Endothelial cell of umbilical vein (primary cell): ENCODE data around the gene TMEM127. TPM values are rescaled to one million over a fixed set of nuclear protein-coding genes. Genes with fewer than 3 reads are reported as not detected.

Source experiments
- BruUV-seq: library from RNA; stranded (reverse); fragments of 400-500 nt; replicated peaks from 2 replicates; lab custom pipeline; 2021; lab: Mats Ljungman, UMichigan
- CTCF ChIA-PET: fragments of 300-600, 350-600 bp; sonication (Branson Sonifier 250); formaldehyde crosslinking; loops from one replicate; lab custom pipeline; 2021; ENCODE audit warnings: antibody characterized with exemption, inconsistent platforms; lab: Charles Lee
- POLR2A ChIA-PET: fragments of 300-600, 350-600 bp; sonication (Branson Sonifier 250); formaldehyde crosslinking; loops from one replicate; lab custom pipeline; 2021; ENCODE audit warnings: antibody characterized with exemption, inconsistent platforms; lab: Charles Lee
- DNase-seq: peaks from one replicate; pipeline ENCODE4 v3.0.0-alpha.2; 2011; ENCODE audit warnings: low read depth, low spot score
- FAIRE-seq: peaks from 2 replicates; lab custom pipeline; 2011; peaks lifted over from hg19 to GRCh38; lab: Jason Lieb, UNC
- H2AFZ ChIP-seq: 2 replicates; pipeline ENCODE4 v1.6.0; 2012; ENCODE audit warnings: low read depth, low read length, control low read depth, inconsistent platforms
- H3K27ac ChIP-seq: 2 replicates; pipeline ENCODE4 v1.5.1; 2011; ENCODE audit warnings: low read depth, mild to moderate bottlenecking, control low read depth, low read length, moderate library complexity; ENCODE audit not compliant: insufficient read depth
- H3K27me3 ChIP-seq, 2 experiments: 2 replicates each; pipeline versions ENCODE4 v1.6.0 to v1.6.1; 2011; ENCODE audit warnings: low read length in 2 of 2, mixed read lengths in 1 of 2; ENCODE audit not compliant: control insufficient read depth in 2 of 2, insufficient read depth in 2 of 2
- H3K36me3 ChIP-seq, 2 experiments: 2 replicates in 1 of 2; 3 replicates in 1 of 2; pipeline ENCODE4 v1.5.1; 2011; ENCODE audit warnings: low read length in 2 of 2, mild to moderate bottlenecking in 1 of 2, moderate library complexity in 1 of 2; ENCODE audit not compliant: control insufficient read depth in 2 of 2, insufficient read depth in 2 of 2; ENCODE audit errors: extremely low read depth in 1 of 2
- H3K4me1 ChIP-seq: 3 replicates; pipeline ENCODE4 v1.5.1; 2011; ENCODE audit warnings: mild to moderate bottlenecking, low read length; ENCODE audit not compliant: control insufficient read depth, insufficient read depth; ENCODE audit errors: extremely low read depth
- H3K4me2 ChIP-seq: 2 replicates; pipeline ENCODE4 v1.6.1; 2011; ENCODE audit warnings: low read length, control low read depth, mixed read lengths; ENCODE audit not compliant: insufficient read depth
- H3K4me3 ChIP-seq, 3 experiments: fragments of 200-600 bp in 1 of 3; sonication (generic), shearing (Covaris generic) in 1 of 3; replicated peaks in 1 of 3; 2 replicates each; pipeline ENCODE4 v1.5.1; 2011 to 2016; ENCODE audit warnings: control low read depth in 3 of 3, low read length in 3 of 3, mild to moderate bottlenecking in 2 of 3, inconsistent platforms in 1 of 3, low read depth in 1 of 3, moderate library complexity in 1 of 3; ENCODE audit not compliant: insufficient read depth in 1 of 3
- H3K79me2 ChIP-seq: 2 replicates; pipeline ENCODE4 v1.6.0; 2012; ENCODE audit warnings: low read length, inconsistent platforms; ENCODE audit not compliant: control insufficient read depth, insufficient read depth
- H3K9ac ChIP-seq: replicated peaks from 2 replicates; pipeline ENCODE3; 2011; ENCODE audit warnings: low read length, control low read depth; ENCODE audit not compliant: insufficient read depth; ENCODE audit errors: extremely low read depth
- H3K9me1 ChIP-seq: replicated peaks from 3 replicates; pipeline ENCODE4 v1.6.0; 2011; ENCODE audit warnings: mild to moderate bottlenecking, low read length; ENCODE audit not compliant: control insufficient read depth, insufficient read depth; ENCODE audit errors: extremely low read depth
- H3K9me3 ChIP-seq: replicated peaks from 2 replicates; pipeline ENCODE4 v1.5.1; 2012; ENCODE audit warnings: low read length, inconsistent platforms; ENCODE audit not compliant: control insufficient read depth, insufficient read depth
- H4K20me1 ChIP-seq: replicated peaks from 2 replicates; pipeline ENCODE3; 2011; ENCODE audit warnings: mild to moderate bottlenecking, low read length; ENCODE audit not compliant: control insufficient read depth, insufficient read depth; ENCODE audit errors: extremely low read depth
- CTCF ChIP-seq, 2 donors: IDR thresholded peaks; 1 replicate in 1 of 2; 2 replicates in 1 of 2; pipeline ENCODE4 v1.5.1; 2011; ENCODE audit warnings: low read length in 2 of 2, mild to moderate bottlenecking in 2 of 2, moderate library complexity in 2 of 2, control low read depth in 1 of 2, inconsistent platforms in 1 of 2, low read depth in 1 of 2; ENCODE audit not compliant: insufficient read depth in 1 of 2; ENCODE audit errors: extremely low read depth in 1 of 2
- EZH2 ChIP-seq: IDR thresholded peaks from 2 replicates; pipeline ENCODE4 v1.6.1; 2012; ENCODE audit warnings: borderline replicate concordance, low read depth, mild to moderate bottlenecking, moderate library complexity, low read length, inconsistent platforms; ENCODE audit not compliant: severe bottlenecking
- FOS ChIP-seq: IDR thresholded peaks from 2 replicates; pipeline ENCODE4 v1.6.1; 2011; ENCODE audit warnings: mild to moderate bottlenecking, low read length, moderate library complexity, borderline replicate concordance; ENCODE audit not compliant: insufficient read depth
- GATA2 ChIP-seq: IDR thresholded peaks from 2 replicates; pipeline ENCODE4 v1.7.0; 2011; ENCODE audit warnings: low read depth, mild to moderate bottlenecking, moderate library complexity, mixed read lengths, low read length; ENCODE audit not compliant: insufficient read length, insufficient read depth
- JUN ChIP-seq: IDR thresholded peaks from 2 replicates; pipeline ENCODE4 v1.6.1; 2011; ENCODE audit warnings: borderline replicate concordance, low read depth; ENCODE audit not compliant: insufficient read length, insufficient read depth
- MAX ChIP-seq: IDR thresholded peaks from 2 replicates; pipeline ENCODE4 v1.6.1; 2011; ENCODE audit not compliant: insufficient read depth, insufficient read length
- MYC ChIP-seq: IDR thresholded peaks from one replicate; pipeline ENCODE4 v1.6.1; 2011; ENCODE audit warnings: mild to moderate bottlenecking, low read depth, low read length
- POLR2A ChIP-seq: IDR thresholded peaks from 2 replicates; pipeline ENCODE4 v1.6.1; 2012; ENCODE audit warnings: low read depth, mild to moderate bottlenecking, control low read depth, low read length
- POLR2AphosphoS5 ChIP-seq: IDR thresholded peaks from 2 replicates; pipeline ENCODE4 v1.6.1; 2012; ENCODE audit warnings: low read depth, mild to moderate bottlenecking, control low read depth, low read length, moderate library complexity; ENCODE audit not compliant: insufficient read depth
- dilution Hi-C: fragments of 300-500 bp; cut with MboI; formaldehyde crosslinking; loops from one replicate; pipeline ENCODE4 v1.15.0; 2019; ENCODE audit warnings: low sequenced_read_pairs; ENCODE audit not compliant: extremely low pct_ligation_motif_present
- intact Hi-C: fragments of 100-400 bp; cut with micrococcal nuclease; formaldehyde crosslinking; loops from one replicate; pipeline ENCODE4 v1.10.0; 2022
- polyA plus RNA-seq, 4 experiments: library from polyadenylated mRNA; depleted of rRNA in 3 of 4; stranded (reverse) in 3 of 4; unstranded in 1 of 4; fragments of >200 nt; gene quantifications; 2 replicates each; pipeline versions ENCODE4 v1.2.1 to v1.2.3, GENCODE V29; 2011 to 2012; ENCODE audit warnings: missing spikeins in 1 of 4
- total RNA-seq: library from RNA; stranded (reverse); gene quantifications from 2 replicates; pipeline ENCODE4 v1.2.3, GENCODE V29; 2021

The TMEM127 gene
- total and polyA plus RNA-seq, 2 donors (not counting 3 experiments of a cell fraction or from before 2014, with no cell fraction given), result 48.4 to 75.7 TPM

- Histone ChIP-seq H3K27ac (no peak overlapping the region), H3K9ac (no peak overlapping the region), H4K20me1 (no peaks in the 10 kb centered on the region), H3K9me1 (no peaks in the 10 kb centered on the region), H3K36me3 (peaks cover 22 to 48% of the 10 kb centered on the region in 2 experiments), H3K9me3 (no peaks in the 10 kb centered on the region), H3K27me3 (no peaks in the 10 kb centered on the region), H2AFZ (no peak overlapping the region), H3K4me2 (no peak overlapping the region), H3K4me1 (peaks cover 11% of the 10 kb centered on the region), H3K79me2 (peaks cover 20% of the 10 kb centered on the region), H3K4me3 (no peak overlapping the region)
- BruUV-seq, result no TSS peak
- TF ChIP-seq MAX, result no peak
- TF ChIP-seq JUN, result no peak
- TF ChIP-seq POLR2AphosphoS5, result no peak
- TF ChIP-seq GATA2, result no peak
- TF ChIP-seq CTCF (IDR thresholded peaks at IDR 0.05; ENCODE audit: extremely low read depth in 1 of 2, insufficient read depth in 1 of 2, low read depth in 1 of 2, low read length in 2 of 2), result no peak
- TF ChIP-seq POLR2A, result no peak
- FAIRE-seq (no peak), DNase-seq (no peak)
- CTCF ChIA-PET, result no interaction called here
- intact Hi-C loops, result loop anchor here (2.0 kb wide), 1 partner anchor 43 kb away; no protein-coding TSS in a partner anchor
- POLR2A ChIA-PET, result interaction anchor here (0.6 kb wide), 1 partner anchor 33 kb away, joined by 4 read pairs; no protein-coding TSS in a partner anchor
- dilution Hi-C loops, result no loop called here
Observed at GRCh38 chr2:96301865-96302264, 36.1 kb upstream of the TMEM127 start.

GRCh38 chr2:96296925-96297324, 31.1 kb upstream of the TMEM127 start:
- BruUV-seq, result TSS peak; percentile 12
- FAIRE-seq (no peak), DNase-seq (no peak)
- dilution Hi-C loops (no loop called here), intact Hi-C loops (no loop called here)
- ChIA-PET CTCF (no interaction called here), POLR2A (no interaction called here)
- TF ChIP-seq EZH2, result no peak
- no peak for TF ChIP-seq FOS
- TF ChIP-seq JUN, result no peak
- no peak for TF ChIP-seq MAX
- no peak for TF ChIP-seq GATA2
- TF ChIP-seq POLR2A, result no peak
- no peak for TF ChIP-seq POLR2AphosphoS5
- TF ChIP-seq MYC, result no peak
- no peak for TF ChIP-seq CTCF (IDR thresholded peaks at IDR 0.05; ENCODE audit: extremely low read depth in 1 of 2, insufficient read depth in 1 of 2, low read depth in 1 of 2, low read length in 2 of 2)
- no peaks in the 10 kb centered on the region for H3K4me1 ChIP-seq
- no peak overlapping the region for H2AFZ ChIP-seq
- no peaks in the 10 kb centered on the region for H4K20me1 ChIP-seq
- no peaks in the 10 kb centered on the region for H3K9me3 ChIP-seq
- H3K9ac ChIP-seq, result no peak overlapping the region
- no peak overlapping the region for H3K4me2 ChIP-seq
- no peak overlapping the region for H3K4me3 ChIP-seq
- H3K27me3 ChIP-seq, result no peaks in the 10 kb centered on the region
- H3K9me1 ChIP-seq, result no peaks in the 10 kb centered on the region
- H3K79me2 ChIP-seq, result no peaks in the 10 kb centered on the region
- no peak overlapping the region for H3K27ac ChIP-seq
- H3K36me3 ChIP-seq, result peaks cover 24 to 60% of the 10 kb centered on the region in 2 experiments
